GM18520 (cell line): ENCODE results near the gene DTYMK.

ENCODE experiments used
- ATAC-seq: cut with Tn5 transposase; IDR thresholded peaks from one replicate; pipeline ENCODE4 v1.9.1; 2021; ENCODE audit not compliant: unreplicated experiment

The DTYMK gene

DNA sequence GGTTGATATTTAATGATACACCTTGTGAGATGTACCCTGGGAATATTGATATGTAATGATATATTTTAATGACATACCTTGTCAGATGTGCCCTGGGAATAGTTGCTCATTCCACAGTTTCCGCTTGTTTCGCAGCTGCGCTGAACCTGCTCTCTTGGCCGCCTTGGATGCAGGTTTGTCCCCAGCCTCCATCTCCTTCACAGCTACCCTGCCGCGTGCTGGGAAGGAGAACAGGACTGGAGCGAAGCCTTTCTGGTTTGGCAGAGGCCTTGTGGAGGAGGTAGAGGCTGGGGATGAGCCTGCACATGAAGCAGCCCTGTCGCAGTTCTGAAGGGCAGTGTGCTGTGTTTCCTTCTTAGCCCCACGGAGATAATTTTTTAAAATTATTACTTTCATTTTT lies 34.5 kb downstream of the DTYMK start:
- ATAC-seq, result no peak

DNA sequence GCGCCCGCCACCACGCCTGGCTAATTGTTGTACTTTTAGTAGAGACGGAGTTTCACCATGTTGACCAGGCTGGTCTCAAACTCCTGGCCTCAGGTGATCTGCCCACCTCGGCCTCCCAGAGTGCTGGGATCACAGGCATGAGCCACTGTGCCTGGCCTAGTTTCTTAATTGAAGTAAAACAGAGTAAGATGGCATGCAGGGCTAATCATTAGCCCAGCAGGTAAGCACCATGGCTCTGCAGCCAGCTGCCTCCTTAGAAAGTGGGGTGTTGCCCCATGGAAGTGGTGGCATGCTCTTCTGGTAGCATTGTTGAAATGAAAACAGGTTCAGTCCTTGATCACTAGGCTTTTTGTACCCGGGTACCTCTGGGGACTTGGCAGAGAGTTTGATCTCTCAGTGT lies 36.7 kb downstream of the DTYMK start:
- ATAC-seq, result no peak

- ATAC-seq, result no peak
Observed at GRCh38 chr2:241649404-241649803, 37.2 kb downstream of the DTYMK start.

DNA sequence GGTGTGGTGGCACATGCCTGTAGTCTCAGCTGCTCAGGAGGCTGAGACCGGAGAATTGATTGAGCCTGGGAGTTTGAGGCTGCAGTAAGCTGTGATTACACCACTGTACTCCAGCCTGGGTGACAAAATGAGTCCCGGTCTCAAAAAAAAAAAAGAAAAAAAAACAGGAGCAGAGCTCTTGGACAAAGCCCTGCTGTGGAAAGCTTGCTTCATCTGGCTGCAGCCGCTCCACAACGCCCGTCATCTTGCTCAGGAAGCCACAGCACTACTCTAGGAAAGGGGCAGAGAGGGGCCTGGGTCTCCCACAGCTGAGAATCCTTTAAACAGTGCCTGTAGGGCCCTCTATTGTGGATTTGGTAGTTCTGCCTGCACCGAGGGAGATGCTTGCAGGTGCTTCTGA lies 38.2 kb downstream of the DTYMK start:
- no peak for ATAC-seq

DNA sequence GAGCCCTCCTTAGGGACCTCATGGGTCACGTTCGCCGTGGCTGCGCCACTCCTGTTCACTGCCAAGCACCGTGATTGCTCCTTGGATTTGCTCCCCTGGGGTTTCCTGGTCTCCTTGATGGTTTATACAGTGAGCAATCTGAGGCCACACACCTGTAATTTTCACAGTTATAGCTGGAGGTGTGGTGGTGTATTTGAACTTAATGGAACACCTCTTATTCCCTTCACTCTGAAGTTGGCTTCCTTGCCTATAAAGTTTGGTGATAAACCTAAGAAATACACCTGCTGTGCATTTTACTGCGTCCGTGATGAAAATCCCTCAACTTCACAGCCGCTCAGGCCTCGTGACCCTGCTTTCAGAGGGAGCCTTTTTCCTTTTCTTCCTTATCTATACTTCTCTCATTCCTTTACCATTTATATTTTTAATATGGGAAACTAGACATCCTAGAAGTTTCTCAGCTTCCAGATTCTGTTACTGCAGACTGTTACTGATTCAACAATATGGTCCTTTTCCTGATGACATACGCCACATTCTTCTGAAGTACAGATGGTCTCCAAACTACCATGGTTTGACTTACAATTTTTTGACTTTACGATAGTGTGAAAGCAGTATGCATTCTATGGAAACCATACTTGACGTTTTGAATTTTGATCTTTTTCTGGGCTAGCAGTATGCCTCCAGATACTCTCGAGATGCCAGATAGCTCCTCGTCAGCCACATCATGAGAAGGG lies 40.5 kb downstream of the DTYMK start:
- no peak for ATAC-seq

DNA sequence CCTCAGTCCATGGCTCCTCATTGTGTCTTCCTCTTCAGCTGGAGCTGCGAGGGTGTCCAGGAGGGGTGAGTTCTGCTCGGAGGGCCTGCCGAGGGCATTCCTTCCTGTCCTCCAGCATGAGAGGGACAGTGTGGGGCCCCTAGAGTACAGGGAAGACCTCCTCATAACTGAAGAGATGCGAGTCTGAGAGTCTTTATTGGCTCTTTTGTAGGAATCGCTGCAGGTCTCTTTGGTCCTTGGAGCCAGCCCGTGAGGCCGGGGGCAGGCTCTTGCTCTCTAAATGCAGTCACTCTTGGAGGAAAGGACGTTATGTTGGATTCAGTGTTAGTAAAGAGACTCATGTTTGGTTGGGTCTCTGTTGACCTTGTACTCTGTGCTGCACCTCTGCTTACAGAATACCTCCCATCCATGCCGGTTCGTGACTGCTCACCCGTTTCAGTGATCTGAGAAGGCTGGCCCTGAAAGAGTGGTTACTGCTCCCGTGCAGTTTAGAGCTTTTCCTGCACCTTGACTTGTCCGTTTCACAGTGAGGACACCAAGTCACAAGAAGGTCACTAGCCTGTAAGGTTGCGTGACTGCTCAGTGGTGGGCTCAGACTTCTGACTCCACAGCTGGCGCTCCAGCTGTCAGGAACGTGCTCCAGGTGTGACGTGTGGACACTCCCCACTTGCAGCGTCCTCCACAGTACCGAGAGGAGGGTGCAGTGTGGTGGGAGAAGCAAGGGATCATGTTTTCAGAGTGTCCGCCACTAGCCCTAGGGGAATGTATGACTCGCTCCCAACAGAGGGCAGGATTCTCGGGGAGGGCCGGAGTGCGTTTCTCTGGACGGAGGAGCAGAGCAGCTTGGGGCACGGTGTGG lies 41.3 kb downstream of the DTYMK start:
- ATAC-seq, result no peak

GRCh38 chr2:241641631-241642030 lies 45.0 kb downstream of the DTYMK start:
- no peak for ATAC-seq

DNA sequence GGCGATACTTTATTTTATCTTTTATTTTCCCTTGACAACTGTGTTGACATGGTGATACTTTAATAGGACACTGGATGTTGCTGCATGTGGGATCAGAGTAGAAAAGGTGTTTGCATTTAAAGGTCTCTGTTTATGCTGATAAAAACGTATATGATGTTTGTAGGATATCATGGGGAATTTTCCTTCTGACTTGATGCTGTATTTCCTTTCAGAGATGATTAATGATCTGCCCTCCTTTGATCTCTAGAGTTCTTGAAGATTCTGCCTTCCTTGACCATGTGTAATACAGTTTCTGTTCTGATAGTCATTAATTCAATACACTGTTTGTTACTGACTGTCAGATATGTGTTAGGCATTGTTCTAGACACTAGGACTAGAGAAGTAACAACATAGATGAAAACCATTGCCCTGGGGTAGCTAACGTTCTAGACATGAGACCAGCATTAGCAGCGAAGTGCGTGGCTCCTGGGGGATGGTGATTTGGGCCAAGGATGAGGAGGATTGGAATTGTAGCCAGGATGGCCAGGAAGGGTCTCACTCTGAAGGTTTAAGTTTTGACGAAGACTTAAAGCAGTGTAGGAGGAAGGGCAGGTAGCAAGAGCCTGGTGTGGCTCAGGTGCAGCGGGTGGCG lies 46.3 kb downstream of the DTYMK start:
- no peak for ATAC-seq

GRCh38 chr2:241639385-241639784 lies 47.2 kb downstream of the DTYMK start:
- no peak for ATAC-seq

- ATAC-seq, result no peak
Observed at GRCh38 chr2:241638940-241639339, 47.7 kb downstream of the DTYMK start.

DNA sequence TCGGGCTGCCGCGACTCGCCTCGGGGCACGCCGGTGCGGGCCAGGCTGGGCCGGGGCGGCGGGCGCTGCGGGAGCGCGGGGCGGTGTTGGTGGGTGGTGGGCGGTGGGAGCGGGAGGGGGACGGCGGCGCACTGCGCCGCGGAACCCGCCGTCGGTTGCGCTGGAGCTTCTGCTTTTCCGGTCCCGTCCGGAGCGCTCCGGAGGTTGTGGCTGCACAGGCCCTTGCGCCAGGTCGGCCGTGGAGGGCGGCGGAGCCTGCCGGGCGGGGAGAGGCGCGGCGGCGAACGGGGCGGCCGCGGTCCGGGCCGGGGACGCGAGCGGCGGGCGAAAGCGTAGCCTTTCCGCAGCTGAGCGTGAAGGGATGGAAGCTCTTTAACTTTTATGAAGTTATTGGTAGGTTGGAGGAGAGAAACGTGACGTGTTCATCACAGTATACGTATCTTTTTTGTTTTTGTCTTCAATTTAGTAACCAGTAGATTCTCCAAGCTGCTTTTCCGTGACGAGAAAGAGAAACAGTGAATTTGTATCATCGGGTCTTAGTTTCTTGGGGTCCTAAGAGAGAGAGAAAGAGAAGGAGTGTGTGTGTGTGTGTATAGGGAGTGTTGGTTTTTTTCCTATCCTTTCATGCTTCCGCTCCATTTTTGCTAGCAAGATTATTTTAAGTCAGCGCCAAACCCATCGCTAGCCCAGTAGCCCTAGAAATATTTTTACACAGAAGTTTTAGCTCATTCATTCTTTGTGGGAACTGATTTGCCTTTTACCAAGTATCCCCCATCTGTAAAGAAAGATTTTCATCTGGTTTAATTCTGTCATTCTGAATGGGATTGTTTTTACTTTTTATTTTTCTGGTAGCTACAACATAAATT lies 48.6 kb downstream of the DTYMK start:
- ATAC-seq, result peak; percentile 5

DNA sequence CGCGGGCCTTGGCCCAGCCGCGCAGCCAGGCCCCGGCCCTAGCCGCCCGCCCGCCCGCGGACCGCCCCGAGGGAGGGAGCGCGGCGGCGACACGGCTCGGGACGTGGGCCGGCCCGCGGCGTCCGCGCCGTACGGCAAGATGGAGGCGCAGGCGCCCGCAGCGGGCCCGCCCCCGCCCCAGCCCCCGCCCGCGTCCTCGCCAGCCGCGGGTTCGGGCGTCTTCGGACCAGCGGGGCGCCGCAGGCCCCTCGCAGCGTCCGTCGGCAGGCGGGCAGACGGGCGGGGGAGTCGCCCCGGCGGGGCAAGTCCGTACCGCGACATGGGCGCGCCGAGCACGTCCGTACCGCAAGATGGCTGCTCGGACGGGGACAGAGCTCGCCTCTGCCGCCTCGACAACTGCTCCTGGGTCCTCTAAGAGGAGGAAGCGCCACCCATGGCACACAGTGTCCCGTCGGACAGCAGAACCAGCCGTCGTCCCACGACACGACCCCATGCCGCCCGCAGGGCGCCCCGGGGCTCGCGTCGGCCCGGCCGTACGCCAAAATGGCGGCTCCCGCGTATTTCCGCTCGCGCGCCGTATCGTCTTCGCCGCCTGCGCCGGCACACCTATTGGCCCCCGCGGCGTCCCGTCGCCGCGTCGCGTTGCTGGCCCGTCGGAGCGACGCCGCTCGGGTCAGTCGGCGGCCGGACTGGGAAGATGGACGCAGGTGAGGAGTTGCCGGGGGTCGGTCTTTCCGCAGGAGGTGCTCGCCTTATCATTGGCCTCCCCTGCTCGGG lies 49.4 kb downstream of the DTYMK start, which contains the start of the genes ATG4B and THAP4:
TSS of gene ATG4B (plus strand) at position 676 of the 777 bp plus-strand sequence. CDS start at position 698, 22 bp downstream.
TSS of gene THAP4 (minus strand) at position 141 of the 777 bp plus-strand sequence. CDS start 141 bp downstream, outside the sequence.
- peak; percentile 60 for ATAC-seq

DNA sequence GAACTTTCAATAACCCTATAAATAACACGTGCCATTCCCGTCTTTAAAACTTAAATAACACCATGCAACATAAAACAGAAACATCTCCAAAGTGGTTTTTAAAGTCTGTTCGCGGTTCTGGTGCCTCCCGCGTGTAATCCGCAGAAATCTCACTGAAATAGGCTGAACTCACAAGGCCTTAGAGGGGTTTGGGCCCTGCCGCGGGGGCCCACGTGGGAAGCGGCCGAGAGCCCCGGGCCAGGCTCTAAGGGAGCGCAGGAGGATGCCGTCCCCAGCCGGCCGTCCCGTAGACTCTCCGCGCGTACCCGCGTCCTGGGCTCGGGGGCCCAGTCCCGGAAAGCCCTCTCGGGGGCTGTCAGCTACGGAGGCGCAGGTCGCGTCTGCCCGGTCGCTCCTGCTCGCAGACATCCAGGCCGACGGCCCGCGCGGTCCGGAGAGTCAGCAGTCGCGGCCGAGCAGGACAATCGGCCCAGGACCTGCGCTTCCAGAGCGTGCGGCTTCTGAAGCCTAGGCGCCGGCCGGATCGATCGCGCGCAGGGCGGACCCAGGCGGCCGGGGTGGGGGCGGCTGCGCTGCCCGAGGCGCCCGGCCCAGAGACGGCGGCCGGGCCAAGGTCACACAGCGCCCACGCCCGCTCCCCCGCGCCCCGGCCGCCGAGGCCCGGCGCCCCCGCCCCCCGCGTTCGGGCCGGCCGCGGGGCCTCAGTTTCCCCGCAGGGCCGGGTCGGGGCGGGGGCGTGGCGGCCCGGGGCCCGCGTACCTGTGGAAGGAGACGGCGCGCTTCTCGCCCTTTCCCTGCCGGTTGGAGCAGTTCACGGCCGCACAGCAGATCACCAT lies 50.2 kb downstream of the DTYMK start:
- ATAC-seq, result peak; percentile 17

DNA sequence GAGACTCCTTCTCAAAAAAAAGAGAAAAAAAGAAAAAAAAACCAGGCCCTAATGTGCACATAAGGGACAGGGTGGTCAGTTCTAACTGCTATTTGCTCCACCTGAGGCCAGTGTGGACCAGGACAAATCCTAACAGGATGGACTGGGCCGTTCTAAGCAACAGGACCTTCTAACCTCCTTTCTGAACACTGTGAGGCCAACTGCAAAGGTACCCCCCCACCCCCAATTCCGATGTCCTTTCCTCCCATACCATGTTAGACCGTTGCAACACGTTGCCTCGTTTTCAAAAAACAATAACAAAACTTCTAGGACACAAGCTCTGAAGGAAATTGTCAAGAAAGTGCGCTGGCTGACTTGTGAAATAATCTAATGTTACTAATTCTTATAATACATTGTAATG lies 50.9 kb downstream of the DTYMK start:
- ATAC-seq, result no peak

DNA sequence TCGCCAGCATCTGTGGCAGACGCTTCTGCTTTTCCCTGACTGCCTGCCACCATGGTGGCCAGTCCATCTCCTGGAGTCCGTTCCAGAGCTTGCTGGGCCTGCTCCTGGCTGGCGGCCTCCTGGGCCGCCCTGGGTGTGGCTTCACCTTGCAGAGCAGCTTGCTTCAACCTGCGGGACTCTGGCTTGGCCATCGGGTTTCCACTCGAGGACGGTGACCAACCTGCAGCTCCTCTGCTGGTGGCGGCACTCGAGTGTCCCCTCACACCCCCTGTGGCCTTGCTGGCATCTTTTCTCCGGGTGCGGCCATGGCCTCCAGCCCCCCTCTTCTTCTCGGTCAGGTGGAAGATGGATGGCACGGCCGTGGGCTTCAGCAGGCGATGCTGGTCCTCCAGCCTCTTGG lies 53.1 kb downstream of the DTYMK start:
- ATAC-seq, result no peak

GRCh38 chr2:241632478-241633325 lies 53.9 kb downstream of the DTYMK start:
- ATAC-seq, result no peak

DNA sequence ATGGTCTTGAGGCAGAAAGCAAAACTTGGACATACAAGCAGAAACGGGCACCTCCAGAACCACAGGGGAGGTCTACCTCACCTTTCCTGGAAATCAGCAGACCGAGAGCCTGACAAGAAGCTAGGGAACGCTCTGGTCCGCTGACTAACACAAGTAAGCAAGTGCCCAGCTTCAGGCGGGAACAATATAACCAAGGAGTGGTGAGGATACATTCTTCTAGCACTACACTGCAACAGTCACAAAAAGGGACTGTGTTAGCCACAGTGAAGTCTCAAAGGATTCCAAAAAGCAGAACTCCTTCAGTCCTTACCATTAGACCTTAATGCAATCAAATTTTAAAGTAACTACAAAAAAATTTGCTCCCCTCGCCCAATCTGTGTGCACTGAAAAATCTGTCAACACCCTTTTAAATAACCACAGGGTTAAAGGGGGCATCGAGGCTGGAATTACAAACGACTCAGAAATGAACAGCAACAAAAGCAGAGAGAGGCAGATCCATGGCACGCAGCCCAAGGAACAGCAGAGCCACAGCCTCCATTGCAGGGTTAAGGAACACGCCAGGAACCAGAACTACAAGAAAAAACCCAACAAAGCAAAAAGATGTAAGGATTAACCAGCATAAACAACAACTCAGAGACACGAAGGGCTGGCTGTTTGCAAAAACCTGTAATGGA lies 56.7 kb downstream of the DTYMK start:
- no peak for ATAC-seq

DNA sequence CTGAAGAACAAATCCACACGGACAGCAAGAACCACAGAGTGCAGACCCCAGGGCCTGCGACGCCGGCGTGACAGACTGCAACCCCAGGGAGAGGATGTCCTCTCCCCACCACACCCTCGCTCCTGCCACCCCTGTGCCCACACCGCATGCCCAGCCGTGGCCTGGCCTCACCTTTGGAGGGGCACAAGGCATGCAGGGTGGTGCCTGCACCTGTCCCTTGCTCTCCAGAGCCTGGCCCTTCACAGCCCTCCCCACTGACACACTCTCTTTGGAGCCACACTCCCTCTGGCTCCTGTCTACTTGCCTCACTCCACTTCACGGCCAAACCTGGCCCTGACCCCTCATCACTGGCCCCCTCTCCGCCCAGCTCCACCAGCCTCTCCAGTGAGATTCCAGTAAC lies 58.9 kb downstream of the DTYMK start:
- no peak for ATAC-seq
